Neutrophil (primary cell): ENCODE data around the gene HMMR.

Experiments used
- H3K27ac ChIP-seq: fragments of 200-600 bp; sonication (generic); 2 replicates; pipeline ENCODE4 v1.5.1; 2016; ENCODE audit warnings: mild to moderate bottlenecking, moderate library complexity
- H3K27me3 ChIP-seq: fragments of 200-600 bp; sonication (generic); 2 replicates; pipeline ENCODE4 v1.6.0; 2016; ENCODE audit warnings: mild to moderate bottlenecking
- H3K36me3 ChIP-seq: fragments of 200-600 bp; sonication (generic); 2 replicates; pipeline ENCODE4 v1.5.1; 2017
- H3K4me1 ChIP-seq, 2 experiments: fragments of 200-600 bp in 1 of 2; sonication (generic) in 1 of 2; 1 replicate in 1 of 2; 2 replicates in 1 of 2; pipeline versions ENCODE4 v1.5.1 to v1.6.1; 2013 to 2016; ENCODE audit warnings: low read depth in 1 of 2, low read length in 1 of 2, mild to moderate bottlenecking in 1 of 2, moderate library complexity in 1 of 2; ENCODE audit not compliant: control insufficient read depth in 1 of 2, insufficient read depth in 1 of 2
- H3K4me3 ChIP-seq, 2 experiments: fragments of 200-600 bp in 1 of 2; sonication (generic) in 1 of 2; 1 replicate in 1 of 2; 2 replicates in 1 of 2; pipeline ENCODE4 v1.5.1; 2013 to 2016; ENCODE audit warnings: low read depth in 1 of 2, low read length in 1 of 2, mild to moderate bottlenecking in 1 of 2, moderate library complexity in 1 of 2
- H3K9me3 ChIP-seq: fragments of 200-600 bp; sonication (generic); 2 replicates; pipeline ENCODE4 v1.5.1; 2016
- CTCF ChIP-seq: fragments of 200-600 bp; sonication (generic); IDR thresholded peaks from 2 replicates; pipeline ENCODE4 v1.5.1; 2016; ENCODE audit warnings: antibody characterized with exemption

HMMR gene

GRCh38 chr5:163475411-163475810 lies 15.0 kb downstream of the HMMR start:
- Histone ChIP-seq H3K4me1 (no peaks in the 10 kb centered on the region), H3K27me3 (no peaks in the 10 kb centered on the region), H3K27ac (no peak overlapping the region), H3K4me3 (no peak overlapping the region), H3K36me3 (peaks cover 69% of the 10 kb centered on the region), H3K9me3 (no peaks in the 10 kb centered on the region)
- no peak for TF ChIP-seq CTCF

DNA sequence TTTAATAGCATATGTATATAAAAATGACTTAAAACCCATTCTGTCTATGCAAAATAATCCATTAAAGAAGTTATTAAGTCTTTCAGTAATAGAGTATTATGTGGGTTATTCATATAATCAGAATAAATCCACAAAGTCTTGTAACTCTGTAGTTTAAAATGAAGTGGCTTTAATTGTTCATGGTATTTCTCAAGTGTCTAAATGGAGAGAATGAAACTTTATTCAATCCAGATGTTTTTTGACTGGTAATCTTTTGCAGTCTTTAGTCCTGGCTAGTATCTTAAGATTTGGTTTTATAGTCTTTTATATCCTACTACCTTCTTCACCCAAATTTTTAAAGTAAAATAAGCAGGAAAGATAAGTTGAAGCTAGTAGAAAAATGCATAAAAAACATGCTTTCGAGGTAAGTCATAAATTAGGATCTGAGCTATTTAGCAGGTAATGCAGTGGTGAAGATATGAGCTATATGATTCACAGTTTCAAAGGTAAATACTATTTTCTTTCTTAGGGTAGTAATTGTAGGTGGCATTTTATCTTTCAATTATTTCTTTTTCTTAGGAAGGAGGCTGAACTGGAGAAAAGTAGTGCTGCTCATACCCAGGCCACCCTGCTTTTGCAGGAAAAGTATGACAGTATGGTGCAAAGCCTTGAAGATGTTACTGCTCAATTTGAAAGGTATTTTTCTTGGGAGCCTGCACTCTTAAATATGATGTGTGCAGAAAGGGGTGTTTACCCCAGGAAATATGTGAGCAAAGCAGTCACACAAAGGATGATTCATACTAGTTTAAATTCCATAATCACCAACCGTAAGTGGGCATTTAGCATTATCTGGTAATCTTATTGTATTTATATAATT lies 17.9 kb downstream of the HMMR start:
- TF ChIP-seq CTCF: no peak
- H3K4me1 ChIP-seq: no peaks in the 10 kb centered on the region
- no peak overlapping the region for H3K4me3 ChIP-seq
- H3K27ac ChIP-seq: no peak overlapping the region
- H3K27me3 ChIP-seq: no peaks in the 10 kb centered on the region
- H3K36me3 ChIP-seq: peaks cover 57% of the 10 kb centered on the region
- H3K9me3 ChIP-seq: no peaks in the 10 kb centered on the region

GRCh38 chr5:163478982-163479271 lies 18.5 kb downstream of the HMMR start:
- TF ChIP-seq CTCF: no peak
- Histone ChIP-seq H3K27me3 (no peaks in the 10 kb centered on the region), H3K9me3 (no peaks in the 10 kb centered on the region), H3K4me3 (no peak overlapping the region), H3K4me1 (no peaks in the 10 kb centered on the region), H3K27ac (no peak overlapping the region), H3K36me3 (peaks cover 57% of the 10 kb centered on the region)

GRCh38 chr5:163489055-163489744 lies 28.8 kb downstream of the HMMR start:
- no peak overlapping the region for H3K4me3 ChIP-seq
- no peak for TF ChIP-seq CTCF
- peaks cover 0 to 4% of the 10 kb centered on the region in 2 experiments for H3K4me1 ChIP-seq
- no peak overlapping the region for H3K27ac ChIP-seq
- H3K9me3 ChIP-seq: no peaks in the 10 kb centered on the region
- H3K36me3 ChIP-seq: peaks cover 57% of the 10 kb centered on the region
- no peaks in the 10 kb centered on the region for H3K27me3 ChIP-seq

DNA sequence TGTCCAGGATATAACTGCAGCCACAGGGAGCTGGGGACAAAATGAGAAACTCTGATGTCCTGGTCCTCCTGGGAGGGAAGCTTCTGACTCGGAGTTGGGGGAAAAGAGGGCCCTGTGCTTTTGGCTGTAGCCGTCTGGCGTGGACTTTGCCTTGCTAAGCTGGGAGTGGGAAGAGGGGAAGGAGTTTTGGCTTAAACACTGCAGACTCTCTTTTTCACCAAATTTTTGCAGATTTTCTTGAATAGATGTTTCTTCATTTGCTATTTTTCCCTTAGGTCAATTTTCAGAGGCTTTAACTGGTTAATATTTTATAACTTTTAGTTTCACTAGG lies 29.3 kb downstream of the HMMR start:
- Histone ChIP-seq H3K36me3 (peaks cover 52% of the 10 kb centered on the region), H3K27ac (no peak overlapping the region)

More for the DNA sequence above, 29.3 kb downstream of the HMMR start:
- no peak overlapping the region for H3K4me3 ChIP-seq
- no peak for TF ChIP-seq CTCF
- H3K27me3 ChIP-seq: no peaks in the 10 kb centered on the region
- no peaks in the 10 kb centered on the region for H3K9me3 ChIP-seq
- H3K4me1 ChIP-seq: peaks cover 0 to 4% of the 10 kb centered on the region in 2 experiments
